Small intestine (tissue), 7 donors: ENCODE data around the gene PACSIN1. TPM values are rescaled to one million over a fixed set of nuclear protein-coding genes. Genes with fewer than 3 reads are reported as not detected.

Source experiments
- DNase-seq, 2 donors: peaks; one replicate each; pipeline versions ENCODE4 v3.0.0 to v3.0.0-alpha.2; 2013
- FAIRE-seq: peaks from 2 replicates; lab custom pipeline; 2012; peaks lifted over from hg19 to GRCh38; lab: Jason Lieb, UNC
- H3K27ac ChIP-seq, 3 donors: one replicate each; pipeline ENCODE4 v1.5.1; 2013; ENCODE audit warnings: low read length in 2 of 3, mild to moderate bottlenecking in 2 of 3, control low read depth in 1 of 3, inconsistent platforms in 1 of 3, low read depth in 1 of 3, moderate library complexity in 1 of 3
- H3K27me3 ChIP-seq, 3 donors: one replicate each; pipeline ENCODE4 v1.6.1; 2013; ENCODE audit warnings: low read length in 3 of 3, inconsistent platforms in 1 of 3; ENCODE audit not compliant: control insufficient read depth in 3 of 3, insufficient read depth in 3 of 3
- H3K36me3 ChIP-seq, 3 donors: one replicate each; pipeline ENCODE4 v1.6.1; 2013; ENCODE audit warnings: low read length in 3 of 3, inconsistent platforms in 1 of 3, low read depth in 1 of 3, mild to moderate bottlenecking in 1 of 3, moderate library complexity in 1 of 3; ENCODE audit not compliant: control insufficient read depth in 3 of 3, insufficient read depth in 2 of 3
- H3K4me1 ChIP-seq, 3 donors: one replicate each; pipeline ENCODE4 v1.6.1; 2013; ENCODE audit warnings: low read length in 2 of 3, inconsistent platforms in 1 of 3, low read depth in 1 of 3, mild to moderate bottlenecking in 1 of 3, moderate library complexity in 1 of 3; ENCODE audit not compliant: control insufficient read depth in 3 of 3, insufficient read depth in 2 of 3
- H3K4me3 ChIP-seq, 3 donors: one replicate each; pipeline ENCODE4 v1.5.1; 2013; ENCODE audit warnings: low read length in 3 of 3, control low read depth in 1 of 3, inconsistent platforms in 1 of 3, low read depth in 1 of 3, mild to moderate bottlenecking in 1 of 3, moderate library complexity in 1 of 3
- H3K9me3 ChIP-seq, 2 donors: one replicate each; pipeline ENCODE4 v1.6.1; 2013; ENCODE audit warnings: low read depth in 1 of 2, low read length in 1 of 2; ENCODE audit not compliant: control insufficient read depth in 2 of 2, insufficient read depth in 1 of 2
- WGBS, 3 donors: extraction: QIAGEN DNeasy Blood & Tissue Kit; methylation state at CpG; one replicate each; pipeline ENCODE4 v1.1.7; 2013; 5-methylcytosine and 5-hydroxymethylcytosine counted together
- polyA plus RNA-seq, 4 donors: library from polyadenylated mRNA; stranded (reverse) in 3 of 4; unstranded in 1 of 4; fragments of 200-250 nt in 3 of 4; fragments of 120-200 nt in 1 of 4; gene quantifications; one replicate each; pipeline versions ENCODE4 v1.2.1 to v1.2.3, GENCODE V29; 2013
- donor health status: healthy with polysubstance abuse.
- donor health status: control.
- donor health status: control.
- donor health status: Bipolar disorder and iron deficiency.
- donor health status: healthy.

Gene PACSIN1
- polyA plus RNA-seq, 4 donors = 0.19 to 1.6 TPM; not detected in 2

DNA sequence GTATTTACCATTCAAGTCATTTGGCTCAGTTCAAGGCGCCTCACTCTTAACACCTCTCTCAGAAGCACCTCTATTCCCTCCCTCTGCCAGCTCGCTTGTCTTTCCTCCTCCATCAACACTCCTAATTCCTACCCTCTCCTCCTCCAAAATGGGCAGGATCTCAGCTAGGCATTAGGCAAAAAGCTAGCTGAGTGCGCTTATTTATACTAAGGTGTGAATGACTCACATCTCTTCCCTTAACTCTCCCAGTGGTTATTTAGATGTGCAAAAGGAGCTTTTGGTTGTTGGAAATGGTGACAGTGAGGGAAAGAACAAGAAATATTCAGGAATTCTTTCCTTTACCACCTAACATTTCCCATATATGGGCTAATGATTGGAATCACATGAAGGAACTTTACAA is 29.1 kb downstream of the PACSIN1 start:
- Histone ChIP-seq H3K4me3 (no peak overlapping the region), H3K9me3 (peaks cover 0 to 7% of the 10 kb centered on the region in 2 donors), H3K27me3 (no peaks in the 10 kb centered on the region), H3K36me3 (no peaks in the 10 kb centered on the region), H3K27ac (no peak overlapping the region), H3K4me1 (no peaks in the 10 kb centered on the region)
- FAIRE-seq (no peak), DNase-seq (no peak)
- 88 to 93% (median 92%) methylated on average over 3 of the region's 3 CpGs for WGBS, 3 donors

DNA sequence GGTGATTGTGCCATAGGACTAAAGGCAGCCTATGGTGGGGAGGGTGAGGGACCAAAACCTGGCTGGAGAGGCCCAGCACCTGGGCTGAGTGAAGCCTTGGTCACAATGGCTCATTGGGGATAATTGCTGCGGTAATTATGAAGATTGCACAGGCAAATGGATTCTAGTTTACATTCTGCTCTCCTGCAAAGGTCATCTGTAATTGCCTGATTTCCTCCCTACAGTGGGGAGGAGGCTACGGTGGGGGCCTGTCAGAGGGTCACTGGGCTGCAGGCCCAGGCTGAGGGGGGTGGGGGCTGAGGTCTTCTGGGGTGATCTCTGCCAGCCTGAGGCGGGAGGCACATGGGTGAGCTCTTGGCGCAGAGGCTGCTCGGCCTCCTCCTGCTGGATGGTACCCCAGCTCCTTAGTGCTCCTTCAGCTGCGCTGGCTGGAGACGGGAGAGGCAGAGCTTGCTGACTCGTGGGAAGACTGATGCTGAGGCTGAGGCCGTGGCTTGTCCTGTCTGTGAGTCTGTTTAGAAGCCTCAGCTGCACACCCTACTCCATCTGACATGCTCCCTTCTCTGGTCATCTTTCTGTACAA is 30.3 kb downstream of the PACSIN1 start:
- no peaks in the 10 kb centered on the region for H3K4me1 ChIP-seq
- H3K27ac ChIP-seq = no peak overlapping the region
- no peaks in the 10 kb centered on the region for H3K27me3 ChIP-seq
- no peak for FAIRE-seq
- peaks cover 0 to 19% of the 10 kb centered on the region in 2 donors for H3K9me3 ChIP-seq
- WGBS, 3 donors = 64 to 68% (median 68%) methylated on average over 9 of the region's 9 CpGs
- no peaks in the 10 kb centered on the region for H3K36me3 ChIP-seq
- H3K4me3 ChIP-seq = no peak overlapping the region
- no peak for DNase-seq

DNA sequence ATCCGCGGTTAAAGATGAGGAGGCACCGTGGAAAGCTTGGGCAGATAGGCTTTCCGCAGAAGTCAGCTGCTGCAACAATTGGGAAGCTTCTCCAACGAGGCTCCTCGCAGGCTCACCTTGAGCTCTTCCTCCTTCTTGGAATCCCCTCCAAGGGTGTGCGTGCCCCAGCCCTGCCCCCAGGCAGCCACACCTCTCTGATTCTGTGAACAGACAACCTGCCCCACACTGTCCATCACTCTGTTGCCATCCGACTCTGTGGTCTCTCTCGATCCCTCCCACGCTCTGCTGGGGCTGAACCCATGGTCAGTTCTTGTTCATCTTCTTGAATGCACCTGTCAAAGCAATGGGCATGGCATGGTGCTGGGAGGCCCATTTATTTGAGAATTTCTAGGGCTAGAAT is 31.5 kb downstream of the PACSIN1 start:
- no peak for DNase-seq
- peaks cover 0 to 24% of the 10 kb centered on the region in 2 donors for H3K9me3 ChIP-seq
- no peaks in the 10 kb centered on the region for H3K27me3 ChIP-seq

DNA sequence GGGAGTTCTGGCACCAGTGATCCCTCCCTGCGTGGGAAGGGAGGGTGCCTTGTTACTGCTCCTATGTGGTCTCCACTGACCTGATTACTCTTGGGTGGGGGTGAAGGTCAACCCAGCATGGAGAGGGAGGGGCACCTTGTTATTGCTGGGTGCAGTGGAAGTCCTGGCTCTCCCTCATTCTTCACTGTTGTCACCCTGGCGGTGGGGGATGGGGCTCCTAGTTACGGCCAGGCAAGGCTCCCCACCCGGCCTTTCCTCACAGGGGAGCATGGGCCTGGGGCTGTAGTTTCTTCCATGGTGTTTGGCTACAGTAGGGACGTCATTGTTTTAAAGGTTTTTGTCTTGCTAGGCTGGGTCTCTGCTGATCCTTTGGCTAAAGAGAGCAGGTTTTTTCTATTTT is 40.8 kb downstream of the PACSIN1 start:
- 50 to 71% (median 62%) methylated on average over 5 of the region's 5 CpGs for WGBS, 3 donors
- no peak overlapping the region for H3K27ac ChIP-seq
- no peak for FAIRE-seq
- H3K36me3 ChIP-seq = no peaks in the 10 kb centered on the region
- no peak overlapping the region for H3K4me3 ChIP-seq
- H3K27me3 ChIP-seq = no peaks in the 10 kb centered on the region
- peaks cover 0 to 8% of the 10 kb centered on the region in 2 donors for H3K9me3 ChIP-seq
- peak; percentile 28 to 41 for DNase-seq
- no peaks in the 10 kb centered on the region for H3K4me1 ChIP-seq

More for the DNA sequence above, 31.5 kb downstream of the PACSIN1 start:
- Histone ChIP-seq H3K4me3 (no peak overlapping the region), H3K27ac (no peak overlapping the region), H3K4me1 (no peaks in the 10 kb centered on the region), H3K36me3 (no peaks in the 10 kb centered on the region)
- no peak for FAIRE-seq
- 75 to 85% (median 80%) methylated on average over 10 of the region's 10 CpGs for whole genome bisulfite sequencing, 3 donors

DNA sequence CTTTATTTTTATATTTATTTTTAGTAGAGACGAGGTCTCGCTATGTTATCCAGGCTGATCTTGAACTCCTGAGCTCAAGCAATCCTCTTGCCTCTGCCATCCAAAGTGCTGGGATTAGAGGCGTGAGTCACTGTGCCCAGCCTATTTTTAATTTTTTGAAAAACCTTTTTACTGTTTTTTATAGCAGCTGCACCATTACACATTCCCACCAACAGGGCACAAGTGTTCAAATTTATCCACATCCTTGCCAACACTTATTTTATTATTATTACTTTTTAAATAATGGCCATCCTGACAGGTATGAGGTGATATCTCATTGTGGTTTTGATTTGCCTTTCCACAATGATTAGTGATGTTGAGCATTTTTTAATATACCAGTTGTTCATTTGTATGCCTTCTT is 42.5 kb downstream of the PACSIN1 start:
- Histone ChIP-seq H3K4me1 (no peaks in the 10 kb centered on the region), H3K27me3 (no peaks in the 10 kb centered on the region), H3K9me3 (no peaks in the 10 kb centered on the region), H3K4me3 (no peak overlapping the region), H3K36me3 (no peaks in the 10 kb centered on the region), H3K27ac (no peak overlapping the region)
- no peak for DNase-seq
- 94 to 98% (median 95%) methylated on average over 3 of the region's 3 CpGs for WGBS, 3 donors
- FAIRE-seq = no peak

DNA sequence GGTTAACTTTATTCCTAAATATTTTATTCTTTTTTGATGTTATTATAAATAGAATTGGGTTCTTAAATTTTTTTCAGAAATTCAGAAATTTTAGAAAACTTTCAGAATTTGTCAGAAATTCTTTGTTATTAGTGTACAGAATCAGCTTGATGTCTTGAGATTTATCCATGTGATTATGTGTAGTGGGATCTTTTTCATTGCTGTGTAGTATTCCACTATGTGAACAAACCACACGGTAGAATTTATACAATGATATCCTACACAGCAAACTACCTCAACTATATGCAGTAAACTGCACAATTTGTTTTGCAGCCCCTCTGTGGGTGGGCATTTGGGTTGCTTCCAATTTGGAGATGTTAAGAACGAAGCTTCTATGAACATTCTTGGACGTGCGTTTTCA is 43.9 kb downstream of the PACSIN1 start:
- H3K27ac ChIP-seq = no peak overlapping the region
- peaks cover 0 to 10% (median 2%) of the 10 kb centered on the region in 3 donors for H3K27me3 ChIP-seq
- H3K36me3 ChIP-seq = no peaks in the 10 kb centered on the region
- FAIRE-seq = no peak
- no peak overlapping the region for H3K4me3 ChIP-seq
- no peaks in the 10 kb centered on the region for H3K9me3 ChIP-seq
- H3K4me1 ChIP-seq = no peaks in the 10 kb centered on the region
- WGBS, 3 donors = 97 to 99% (median 97%) methylated on average over 4 of the region's 4 CpGs
- DNase-seq = no peak

DNA sequence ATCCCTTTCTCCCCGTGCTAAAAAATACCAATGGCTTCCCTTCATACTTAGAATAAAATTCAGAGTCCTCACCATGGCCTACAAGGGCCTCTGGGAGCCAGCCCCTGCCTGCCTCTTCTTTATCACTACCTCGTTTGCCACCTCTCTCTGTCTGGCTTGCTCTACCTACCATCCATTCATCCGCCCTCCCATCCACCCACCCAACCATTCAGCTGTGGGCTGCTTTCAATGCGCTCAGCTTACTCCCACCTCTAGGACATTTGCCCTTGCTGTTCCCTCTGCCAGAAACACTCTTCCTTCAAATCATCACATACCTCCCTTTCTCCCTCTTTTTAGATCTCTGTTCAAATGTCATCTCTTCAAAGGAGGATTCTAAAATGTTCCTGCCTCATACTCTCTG is 44.4 kb downstream of the PACSIN1 start:
- WGBS, 3 donors = 80 to 85% (median 81%) methylated on average over 4 of the region's 4 CpGs
- Histone ChIP-seq H3K27ac (no peak overlapping the region), H3K27me3 (peaks cover 0 to 16% (median 4%) of the 10 kb centered on the region in 3 donors), H3K9me3 (no peaks in the 10 kb centered on the region), H3K4me3 (no peak overlapping the region), H3K4me1 (no peaks in the 10 kb centered on the region), H3K36me3 (no peaks in the 10 kb centered on the region)
- FAIRE-seq (no peak), DNase-seq (no peak)

DNA sequence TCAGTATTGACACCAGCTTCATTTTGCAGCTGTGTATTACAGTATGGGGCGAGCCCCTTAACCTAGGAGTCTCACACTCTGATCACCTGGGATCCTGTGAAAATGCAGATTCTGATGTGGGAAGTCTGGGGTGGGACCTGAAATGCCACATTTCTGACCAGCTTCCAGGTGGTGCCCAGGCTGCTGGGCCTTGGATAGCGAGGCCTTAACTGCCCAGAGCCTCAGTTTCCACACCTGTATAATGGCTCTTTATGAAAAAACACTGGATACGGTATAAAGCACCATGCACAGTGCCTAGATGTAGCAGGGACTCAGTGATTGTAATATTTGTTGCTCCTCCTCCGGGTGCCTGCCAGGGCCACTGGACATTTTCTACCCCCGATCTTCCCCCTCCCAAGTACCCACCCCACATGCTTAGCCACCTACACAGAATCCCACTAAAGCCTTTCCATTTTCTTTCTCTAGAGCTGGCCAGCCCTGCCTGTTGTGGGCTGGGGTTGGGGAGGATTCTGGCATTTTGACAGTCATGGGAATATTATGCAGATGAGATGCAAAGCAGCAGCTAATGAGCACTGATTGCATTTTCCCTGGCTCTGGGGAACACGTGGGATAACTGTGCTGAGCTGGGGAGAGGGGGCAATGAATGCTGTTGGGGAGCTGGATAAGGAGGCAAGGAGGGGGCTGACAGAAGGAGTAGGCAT is 45.5 kb downstream of the PACSIN1 start:
- WGBS, 3 donors = 79% methylated on average over 6 of the region's 6 CpGs
- Histone ChIP-seq H3K4me1 (no peaks in the 10 kb centered on the region), H3K36me3 (no peaks in the 10 kb centered on the region), H3K9me3 (no peaks in the 10 kb centered on the region), H3K27me3 (peaks cover 0 to 24% (median 5%) of the 10 kb centered on the region in 3 donors), H3K4me3 (no peak overlapping the region), H3K27ac (no peak overlapping the region)
- no peak for FAIRE-seq
- no peak for DNase-seq
